NCI-H2107 treated with DMSO at 0.1 percent for 48 hours (cell line): ENCODE measurements around the gene KCND2.

Experiments used
- DNase-seq: peaks from one replicate; lab custom pipeline; 2025; ENCODE audit not compliant: unreplicated experiment; lab: John Stamatoyannopoulos, UW

The KCND2 gene

DNA sequence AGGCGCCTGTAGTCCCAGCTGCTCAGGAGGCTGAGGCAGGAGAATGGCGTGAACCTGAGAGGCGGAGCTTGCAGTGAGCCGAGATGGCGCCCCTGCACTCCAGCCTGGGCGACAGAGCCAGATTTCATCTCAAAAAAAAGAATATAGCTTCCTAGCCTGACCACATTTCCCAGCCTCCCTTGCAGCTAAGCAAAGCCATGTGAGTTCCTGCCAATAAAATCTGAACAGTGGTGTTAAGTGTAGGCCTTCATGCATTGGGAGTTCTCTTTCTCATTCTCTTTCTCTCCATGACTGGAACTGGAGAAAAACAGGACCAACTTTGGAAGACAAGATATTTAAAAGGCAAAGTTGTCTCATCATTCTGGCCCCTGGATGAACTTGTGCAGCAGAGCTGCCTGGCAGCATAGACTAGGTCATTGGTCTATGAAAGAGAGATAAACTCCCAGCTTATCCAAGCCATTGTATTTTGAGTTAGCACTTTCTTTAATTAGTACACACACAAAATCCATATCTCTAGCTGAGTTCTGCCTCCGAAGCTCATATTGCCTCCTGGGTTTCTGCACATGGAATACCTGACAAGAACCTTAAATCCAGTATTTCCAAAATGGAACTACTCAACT lies 524.2 kb downstream of the KCND2 start:
- no peak for DNase-seq

DNA sequence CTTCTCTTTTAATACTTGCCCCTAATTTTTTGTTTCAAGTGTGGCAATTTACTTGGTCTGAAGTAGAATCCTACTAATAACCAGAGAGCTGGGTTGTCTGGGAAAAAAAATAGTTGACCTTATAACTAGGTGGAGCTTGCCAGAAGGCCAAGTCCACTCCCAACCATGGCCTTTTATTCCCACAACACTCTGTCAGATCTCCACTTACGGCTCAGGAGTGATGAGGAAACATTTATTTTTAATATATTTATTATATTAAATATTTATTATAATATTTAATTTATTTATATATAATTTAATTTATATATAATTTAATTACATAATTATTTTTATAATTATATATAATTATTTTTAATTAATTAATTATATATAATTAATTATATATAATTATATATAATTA lies 526.2 kb downstream of the KCND2 start:
- DNase-seq = no peak
